ENCODE data around the gene TAF7. TPM values are rescaled to one million over a fixed set of nuclear protein-coding genes. Genes with fewer than 3 reads are reported as not detected.

TAF7 gene
- total and polyA plus RNA-seq, 10 of the 15 experiments (the other 5 are each of a cell fraction or from before 2014, with no cell fraction given) = 42.0 to 88.8 (median 69.2) TPM

GRCh38 chr5:141320225-141321169 lies at the start of gene TAF7 (continued):
- TF ChIP-seq IRF3 (IDR thresholded peaks at IDR 0.05) (no peak), SPI1 (IDR thresholded peaks at IDR 0.05; ENCODE audit: borderline replicate concordance, insufficient read depth, low read depth, low read length) (peak; percentile 93), WRNIP1 (IDR thresholded peaks at IDR 0.05; ENCODE audit: borderline replicate concordance, low read depth, low read length) (peak; percentile 82; the same call in 1 of the 2 replicates), RB1 (IDR thresholded peaks at IDR 0.05; ENCODE audit: borderline replicate concordance) (no peak), E2F8 (IDR thresholded peaks at IDR 0.05; ENCODE audit: low read depth, partially characterized antibody) (no peak), EGR1 (IDR thresholded peaks at IDR 0.05; ENCODE audit: borderline replicate concordance in 1 of 2, low read depth in 2 of 2, low read length in 2 of 2) (0 out of 3 replicates have a peak, but pooled peaks of 1 of the 2 experiments have one; percentile 18), EP300 (IDR thresholded peaks at IDR 0.05; ENCODE audit: borderline replicate concordance in 1 of 2, control insufficient read depth in 1 of 2, low read depth in 2 of 2, low read length in 2 of 2) (no peak), SP1 (IDR thresholded peaks at IDR 0.05; ENCODE audit: low read depth, low read length) (peak; percentile 55), RBBP5 (conservative IDR thresholded peaks at IDR 0.05) (no peak), ATF3 (IDR thresholded peaks at IDR 0.05; ENCODE audit: borderline replicate concordance, extremely low read depth, low read depth, low read length) (no peak), HDGF (IDR thresholded peaks at IDR 0.05) (no peak), ZNF24 (IDR thresholded peaks at IDR 0.05) (0 out of 2 replicates have a peak, but pooled peaks have one; percentile 41), PAX5 (IDR thresholded peaks at IDR 0.05; ENCODE audit: borderline replicate concordance, low read depth, low read length) (no peak; the same call in 1 of the 2 replicates), ZNF622 (IDR thresholded peaks at IDR 0.05) (no peak)
- TF ChIP-seq, protein P1, sequence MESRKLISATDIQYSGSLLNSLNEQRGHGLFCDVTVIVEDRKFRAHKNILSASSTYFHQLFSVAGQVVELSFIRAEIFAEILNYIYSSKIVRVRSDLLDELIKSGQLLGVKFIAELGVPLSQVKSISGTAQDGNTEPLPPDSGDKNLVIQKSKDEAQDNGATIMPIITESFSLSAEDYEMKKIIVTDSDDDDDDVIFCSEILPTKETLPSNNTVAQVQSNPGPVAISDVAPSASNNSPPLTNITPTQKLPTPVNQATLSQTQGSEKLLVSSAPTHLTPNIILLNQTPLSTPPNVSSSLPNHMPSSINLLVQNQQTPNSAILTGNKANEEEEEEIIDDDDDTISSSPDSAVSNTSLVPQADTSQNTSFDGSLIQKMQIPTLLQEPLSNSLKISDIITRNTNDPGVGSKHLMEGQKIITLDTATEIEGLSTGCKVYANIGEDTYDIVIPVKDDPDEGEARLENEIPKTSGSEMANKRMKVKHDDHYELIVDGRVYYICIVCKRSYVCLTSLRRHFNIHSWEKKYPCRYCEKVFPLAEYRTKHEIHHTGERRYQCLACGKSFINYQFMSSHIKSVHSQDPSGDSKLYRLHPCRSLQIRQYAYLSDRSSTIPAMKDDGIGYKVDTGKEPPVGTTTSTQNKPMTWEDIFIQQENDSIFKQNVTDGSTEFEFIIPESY (IDR thresholded peaks at IDR 0.05) = no peak
- TF ChIP-seq, protein P2, sequence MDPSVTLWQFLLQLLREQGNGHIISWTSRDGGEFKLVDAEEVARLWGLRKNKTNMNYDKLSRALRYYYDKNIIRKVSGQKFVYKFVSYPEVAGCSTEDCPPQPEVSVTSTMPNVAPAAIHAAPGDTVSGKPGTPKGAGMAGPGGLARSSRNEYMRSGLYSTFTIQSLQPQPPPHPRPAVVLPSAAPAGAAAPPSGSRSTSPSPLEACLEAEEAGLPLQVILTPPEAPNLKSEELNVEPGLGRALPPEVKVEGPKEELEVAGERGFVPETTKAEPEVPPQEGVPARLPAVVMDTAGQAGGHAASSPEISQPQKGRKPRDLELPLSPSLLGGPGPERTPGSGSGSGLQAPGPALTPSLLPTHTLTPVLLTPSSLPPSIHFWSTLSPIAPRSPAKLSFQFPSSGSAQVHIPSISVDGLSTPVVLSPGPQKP (IDR thresholded peaks at IDR 0.05; ENCODE audit: low read depth, low read length) = peak; percentile 92
- TF ChIP-seq, protein P3, sequence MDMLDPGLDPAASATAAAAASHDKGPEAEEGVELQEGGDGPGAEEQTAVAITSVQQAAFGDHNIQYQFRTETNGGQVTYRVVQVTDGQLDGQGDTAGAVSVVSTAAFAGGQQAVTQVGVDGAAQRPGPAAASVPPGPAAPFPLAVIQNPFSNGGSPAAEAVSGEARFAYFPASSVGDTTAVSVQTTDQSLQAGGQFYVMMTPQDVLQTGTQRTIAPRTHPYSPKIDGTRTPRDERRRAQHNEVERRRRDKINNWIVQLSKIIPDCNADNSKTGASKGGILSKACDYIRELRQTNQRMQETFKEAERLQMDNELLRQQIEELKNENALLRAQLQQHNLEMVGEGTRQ (IDR thresholded peaks at IDR 0.05; ENCODE audit: borderline replicate concordance, low read depth, low read length) = no peak
